PC-3 (cell line): ENCODE results near the gene FOXK2. TPM values are rescaled to one million over a fixed set of nuclear protein-coding genes. Genes with fewer than 3 reads are reported as not detected.

Source experiments
- ATAC-seq: fragments of 200-7000 bp; cut with Tn5 transposase; 2 replicates; pipeline ENCODE4 v1.9.1; 2020; ENCODE audit warnings: mild to moderate bottlenecking, moderate library complexity
- BruUV-seq: library from RNA; stranded (reverse); fragments of 400-500 nt; replicated peaks from 2 replicates; lab custom pipeline; 2021; lab: Mats Ljungman, UMichigan
- CTCF ChIA-PET: fragments of 300-600 bp; sonication (Branson Sonifier 250); formaldehyde crosslinking; loops from one replicate; lab custom pipeline; 2022; ENCODE audit warnings: antibody characterized with exemption; lab: Charles Lee
- POLR2A ChIA-PET: fragments of 300-600 bp; sonication (Branson Sonifier 250); formaldehyde crosslinking; loops from one replicate; lab custom pipeline; 2022; ENCODE audit warnings: antibody characterized with exemption; ENCODE audit not compliant: unreplicated experiment; lab: Charles Lee
- DNase-seq: peaks from one replicate; pipeline ENCODE4 v3.0.0-alpha.2; 2015
- H2AFZ ChIP-seq: fragments of 300-600 bp; sonication (generic); 2 replicates; pipeline ENCODE4 v1.6.0; 2016; ENCODE audit warnings: antibody characterized with exemption, low read length
- H3F3A ChIP-seq: fragments of 300-600 bp; sonication (generic); one replicate; pipeline ENCODE4 v1.6.0; 2017; ENCODE audit warnings: antibody characterized with exemption, low read length, control low read depth, mild to moderate bottlenecking; ENCODE audit not compliant: unreplicated experiment
- H3K27ac ChIP-seq: fragments of 300-600 bp; sonication (generic); 2 replicates; pipeline ENCODE4 v1.5.1; 2016; ENCODE audit warnings: mild to moderate bottlenecking, low read length
- H3K27me3 ChIP-seq: fragments of 300-600 bp; sonication (generic); 2 replicates; pipeline ENCODE4 v1.6.1; 2016; ENCODE audit warnings: low read length, mixed read lengths
- H3K36me3 ChIP-seq: fragments of 300-600 bp; sonication (generic); 2 replicates; pipeline ENCODE4 v1.6.1; 2016; ENCODE audit warnings: low read depth, mixed run types, low read length, mixed read lengths
- H3K4me1 ChIP-seq: fragments of 300-600 bp; sonication (generic); 2 replicates; pipeline ENCODE4 v1.5.1; 2016; ENCODE audit warnings: low read length; ENCODE audit not compliant: insufficient read depth
- H3K4me2 ChIP-seq: fragments of 300-600 bp; sonication (generic); 2 replicates; pipeline ENCODE4 v1.6.0; 2016; ENCODE audit warnings: low read length
- H3K4me3 ChIP-seq: fragments of 300-600 bp; sonication (generic); 2 replicates; pipeline ENCODE4 v1.5.1; 2016; ENCODE audit warnings: mild to moderate bottlenecking, low read length, mixed read lengths
- H3K79me2 ChIP-seq: fragments of 300-600 bp; sonication (generic); 2 replicates; pipeline ENCODE4 v1.6.1; 2017; ENCODE audit warnings: low read length, mixed read lengths
- H3K9ac ChIP-seq: fragments of 300-600 bp; sonication (generic); 2 replicates; pipeline ENCODE4 v1.6.0; 2016; ENCODE audit warnings: mild to moderate bottlenecking, low read length
- H3K9me2 ChIP-seq: fragments of 300-600 bp; sonication (generic); replicated peaks from 2 replicates; pipeline ENCODE4 v1.6.1; 2016; ENCODE audit warnings: mixed run types, low read length, mixed read lengths
- H3K9me3 ChIP-seq: fragments of 300-600 bp; sonication (generic); 2 replicates; pipeline ENCODE4 v1.6.1; 2016; ENCODE audit warnings: low read length, mixed read lengths
- H4K20me1 ChIP-seq: fragments of 300-600 bp; sonication (generic); 2 replicates; pipeline ENCODE4 v1.6.1; 2016; ENCODE audit warnings: low read length, mixed read lengths
- CTCF ChIP-seq: fragments of 300-600 bp; sonication (generic); conservative IDR thresholded peaks from 2 replicates; pipeline ENCODE4 v1.5.1; 2017; ENCODE audit warnings: antibody characterized with exemption, low read depth, mild to moderate bottlenecking, low read length
- EZH2 ChIP-seq: fragments of 300-600 bp; sonication (generic); IDR thresholded peaks from one replicate; pipeline ENCODE4 v1.6.1; 2017; ENCODE audit warnings: antibody characterized with exemption, mild to moderate bottlenecking, low read length; ENCODE audit not compliant: unreplicated experiment
- EZH2phosphoT487 ChIP-seq: fragments of 300-600 bp; sonication (generic); IDR thresholded peaks from 2 replicates; pipeline ENCODE4 v1.6.1; 2018; ENCODE audit warnings: mild to moderate bottlenecking, antibody characterized with exemption, low read length, borderline replicate concordance
- intact Hi-C: fragments of 100-400 bp; cut with micrococcal nuclease; formaldehyde crosslinking; loops from 2 replicates; pipeline ENCODE4 v1.9.0; 2023
- total RNA-seq: library from RNA; depleted of rRNA; stranded (reverse); fragments of >200 nt; gene quantifications from 2 replicates; pipeline ENCODE4 v1.2.3, GENCODE V29; 2014

FOXK2 gene
- total RNA-seq, 1 experiment from 2014 or later = 60.5 TPM

GRCh38 chr17:82474223-82475010 lies 45.1 kb upstream of the FOXK2 start:
- Histone ChIP-seq H3K9me3 (no peaks in the 10 kb centered on the region), H3K27me3 (no peaks in the 10 kb centered on the region), H3K36me3 (peaks cover 16% of the 10 kb centered on the region), H3K9me2 (no peaks in the 10 kb centered on the region), H3K79me2 (no peaks in the 10 kb centered on the region), H3F3A (no peaks in the 10 kb centered on the region), H3K4me2 (no peak overlapping the region), H3K9ac (no peak overlapping the region), H3K4me1 (no peaks in the 10 kb centered on the region), H2AFZ (no peak overlapping the region), H3K27ac (no peak overlapping the region), H3K4me3 (no peak overlapping the region), H4K20me1 (no peaks in the 10 kb centered on the region)
- CTCF ChIA-PET = no interaction called here
- DNase-seq = no peak
- no peak for ATAC-seq
- intact Hi-C loops = no loop called here
- BruUV-seq = TSS peak; percentile 12
- TF ChIP-seq EZH2 (no peak), EZH2phosphoT487 (no peak), CTCF (no peak)
- POLR2A ChIA-PET = no interaction called here

GRCh38 chr17:82475458-82475857 lies 44.1 kb upstream of the FOXK2 start:
- no TSS peak for BruUV-seq
- H3K79me2 ChIP-seq = no peaks in the 10 kb centered on the region
- no peaks in the 10 kb centered on the region for H3K9me2 ChIP-seq
- ATAC-seq = peak; percentile 38; the same call in 1 of the 2 replicates
- H3K9ac ChIP-seq = no peak overlapping the region
- intact Hi-C loops = no loop called here
- H2AFZ ChIP-seq = no peak overlapping the region
- peak; percentile 30 for DNase-seq
- H3K4me2 ChIP-seq = no peak overlapping the region
- H4K20me1 ChIP-seq = no peaks in the 10 kb centered on the region
- H3K4me3 ChIP-seq = no peak overlapping the region
- POLR2A ChIA-PET = no interaction called here
- CTCF ChIA-PET = no interaction called here
- peaks cover 20% of the 10 kb centered on the region for H3K36me3 ChIP-seq
- H3K27me3 ChIP-seq = no peaks in the 10 kb centered on the region
- no peaks in the 10 kb centered on the region for H3F3A ChIP-seq
- TF ChIP-seq CTCF = no peak
- H3K9me3 ChIP-seq = no peaks in the 10 kb centered on the region
- H3K27ac ChIP-seq = no peak overlapping the region
- no peaks in the 10 kb centered on the region for H3K4me1 ChIP-seq

- H4K20me1 ChIP-seq = no peaks in the 10 kb centered on the region
- H3K9ac ChIP-seq = no peak overlapping the region
- ChIA-PET POLR2A (no interaction called here), CTCF (no interaction called here)
- no peak overlapping the region for H3K4me2 ChIP-seq
- no peaks in the 10 kb centered on the region for H3K27me3 ChIP-seq
- H2AFZ ChIP-seq = no peak overlapping the region
- DNase-seq = no peak
- TF ChIP-seq EZH2 (no peak), EZH2phosphoT487 (no peak), CTCF (no peak)
- no TSS peak for BruUV-seq
- intact Hi-C loops = no loop called here
- ATAC-seq = no peak
- H3K9me3 ChIP-seq = no peaks in the 10 kb centered on the region
- H3K4me3 ChIP-seq = no peak overlapping the region
- no peaks in the 10 kb centered on the region for H3F3A ChIP-seq
- no peaks in the 10 kb centered on the region for H3K79me2 ChIP-seq
- peaks cover 20% of the 10 kb centered on the region for H3K36me3 ChIP-seq
- H3K9me2 ChIP-seq = no peaks in the 10 kb centered on the region
- H3K4me1 ChIP-seq = no peaks in the 10 kb centered on the region
- H3K27ac ChIP-seq = no peak overlapping the region
These were observed 41.6 kb upstream of the FOXK2 start for GRCh38 chr17:82477934-82478333.
